ENCODE measurements around the gene SYTL2.
A peak's percentile ranks its signal among the peaks of the same experiment; 100 is the strongest.

The SYTL2 gene

DNA sequence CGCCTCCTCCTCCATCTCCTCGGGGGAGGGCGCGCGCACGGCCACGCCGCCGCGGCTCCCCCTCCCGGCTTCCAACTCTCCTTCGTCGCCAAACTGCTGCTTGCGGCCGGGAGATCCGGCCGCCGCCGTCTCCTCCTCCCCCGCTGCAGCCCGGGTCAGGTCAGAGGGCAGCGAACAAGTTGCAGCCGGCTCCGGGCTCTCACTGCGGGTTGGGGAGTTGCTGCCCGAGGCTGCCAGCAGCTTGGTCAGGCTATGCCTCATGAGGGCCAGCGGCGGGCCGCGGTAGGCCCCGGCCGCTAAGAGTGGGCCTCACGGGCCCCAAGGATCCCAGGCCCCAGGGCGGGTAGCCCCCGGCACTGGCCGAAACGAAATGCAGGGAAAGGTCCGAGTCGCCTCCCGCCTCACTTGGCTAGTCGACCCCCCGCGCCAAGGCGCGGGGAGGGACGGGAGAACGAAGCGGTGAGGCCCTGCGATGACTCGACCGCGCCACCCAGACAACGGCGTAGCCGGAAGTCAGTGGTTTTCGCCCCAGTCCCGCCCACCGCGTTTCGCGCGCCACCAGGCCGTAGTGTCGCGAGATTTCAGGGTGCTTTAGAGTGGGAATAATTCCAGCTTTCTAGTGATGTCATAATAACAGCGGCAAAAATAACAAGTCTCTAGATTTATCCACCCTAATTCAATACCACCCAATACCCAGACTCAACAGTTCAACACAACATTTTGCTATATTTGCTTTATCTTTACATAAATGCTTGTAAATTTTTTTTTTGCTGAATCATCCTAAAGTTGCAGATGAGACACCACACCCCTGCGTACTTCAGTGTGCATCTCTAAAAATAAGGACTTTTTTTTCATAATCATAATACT, 146.1 kb downstream of the SYTL2 start, which contains the start of gene CREBZF:
TSS of gene CREBZF (minus strand) at position 515 of the 867 bp plus-strand sequence. CDS start at position 261, 254 bp downstream.
- Histone ChIP-seq H3K36me3 (ENCODE audit: insufficient read depth, low read length) (peaks cover 38% of the 10 kb centered on the region), H3K9me3 (ENCODE audit: low read length) (no peaks in the 10 kb centered on the region), H3K4me2 (ENCODE audit: low read length) (peak within 1 kb of the TSS; percentile 88), H3K9me2 (ENCODE audit: low read depth, low read length) (no peaks in the 10 kb centered on the region), H3K27me3 (ENCODE audit: insufficient read depth, low read length) (no peaks in the 10 kb centered on the region), H3K79me2 (ENCODE audit: insufficient read depth, low read length) (peaks cover 44% of the 10 kb centered on the region), H3F3A (ENCODE audit: insufficient read depth, low read length) (no peaks in the 10 kb centered on the region), H3K27ac (ENCODE audit: low read depth, low read length, poor library complexity, severe bottlenecking) (peak within 1 kb of the TSS; percentile 84), H2AFZ (ENCODE audit: low read length) (peak within 1 kb of the TSS; percentile 81), H3K9ac (ENCODE audit: low read length) (peak within 1 kb of the TSS; percentile 96), H3K4me3 (ENCODE audit: low read depth, low read length, poor library complexity, severe bottlenecking) (peak within 1 kb of the TSS; percentile 88), H3K4me1 (ENCODE audit: insufficient read depth, low read length, severe bottlenecking) (peaks cover 35% of the 10 kb centered on the region), H4K20me1 (ENCODE audit: insufficient read depth, low read length) (peaks cover 10% of the 10 kb centered on the region; the same call in 1 of the 2 replicates)
- TF ChIP-seq, protein P1, sequence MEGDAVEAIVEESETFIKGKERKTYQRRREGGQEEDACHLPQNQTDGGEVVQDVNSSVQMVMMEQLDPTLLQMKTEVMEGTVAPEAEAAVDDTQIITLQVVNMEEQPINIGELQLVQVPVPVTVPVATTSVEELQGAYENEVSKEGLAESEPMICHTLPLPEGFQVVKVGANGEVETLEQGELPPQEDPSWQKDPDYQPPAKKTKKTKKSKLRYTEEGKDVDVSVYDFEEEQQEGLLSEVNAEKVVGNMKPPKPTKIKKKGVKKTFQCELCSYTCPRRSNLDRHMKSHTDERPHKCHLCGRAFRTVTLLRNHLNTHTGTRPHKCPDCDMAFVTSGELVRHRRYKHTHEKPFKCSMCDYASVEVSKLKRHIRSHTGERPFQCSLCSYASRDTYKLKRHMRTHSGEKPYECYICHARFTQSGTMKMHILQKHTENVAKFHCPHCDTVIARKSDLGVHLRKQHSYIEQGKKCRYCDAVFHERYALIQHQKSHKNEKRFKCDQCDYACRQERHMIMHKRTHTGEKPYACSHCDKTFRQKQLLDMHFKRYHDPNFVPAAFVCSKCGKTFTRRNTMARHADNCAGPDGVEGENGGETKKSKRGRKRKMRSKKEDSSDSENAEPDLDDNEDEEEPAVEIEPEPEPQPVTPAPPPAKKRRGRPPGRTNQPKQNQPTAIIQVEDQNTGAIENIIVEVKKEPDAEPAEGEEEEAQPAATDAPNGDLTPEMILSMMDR (IDR thresholded peaks at IDR 0.05; ENCODE audit: low read length), result no peak
- TF ChIP-seq EZH2 (IDR thresholded peaks at IDR 0.05; ENCODE audit: borderline replicate concordance, low read length), result no peak

DNA sequence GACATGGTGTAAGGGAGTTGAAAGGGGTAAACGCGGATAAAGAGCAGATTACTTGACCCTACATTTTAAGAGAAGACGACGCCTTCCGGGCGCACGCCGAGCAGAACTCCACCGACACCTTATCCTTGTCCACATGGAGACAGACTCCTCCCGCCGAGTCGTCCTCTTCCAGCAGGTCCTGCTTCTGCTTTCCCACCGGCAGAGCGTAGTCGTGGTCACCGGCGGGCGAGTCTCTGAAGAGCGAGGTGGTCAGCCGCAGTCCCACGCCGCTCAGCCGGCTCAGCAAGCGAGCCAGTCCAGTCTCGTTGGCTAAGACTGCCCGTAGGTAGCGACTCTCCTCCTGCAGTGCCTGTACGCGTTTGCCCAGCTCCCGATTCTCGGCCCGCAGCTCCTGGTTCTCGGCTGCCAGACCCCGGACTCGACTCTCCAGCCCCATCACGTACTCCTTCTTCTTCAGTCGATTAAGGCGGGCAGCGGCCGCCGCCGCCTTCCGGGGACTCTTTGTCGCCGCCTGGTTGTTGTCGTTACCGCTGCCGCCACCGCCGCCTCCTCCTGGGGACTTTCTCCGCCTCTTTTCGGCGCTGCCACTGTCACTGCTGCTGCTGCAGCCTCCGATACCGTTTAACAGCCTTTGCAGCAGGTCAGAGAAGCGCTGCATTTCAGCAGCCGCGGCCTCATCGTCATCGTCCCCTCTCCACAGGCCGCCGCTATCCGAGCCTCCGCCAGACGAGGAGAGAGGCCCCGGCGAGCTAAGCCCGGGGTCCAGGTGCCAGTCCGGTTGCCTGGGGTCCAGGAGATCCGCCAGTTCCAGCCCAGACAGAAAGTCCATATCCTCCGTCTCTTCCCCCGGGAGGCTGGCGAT, 147.0 kb downstream of the SYTL2 start:
- H3K4me2 ChIP-seq (ENCODE audit: low read length), result peak overlapping the region; percentile 88
- no peak overlapping the region for H2AFZ ChIP-seq (ENCODE audit: low read length)
- TF ChIP-seq, protein P1 (IDR thresholded peaks at IDR 0.05; ENCODE audit: low read length), result peak; percentile 51
- no peak for TF ChIP-seq EZH2 (IDR thresholded peaks at IDR 0.05; ENCODE audit: borderline replicate concordance, low read length)
- H3K36me3 ChIP-seq (ENCODE audit: insufficient read depth, low read length), result peaks cover 46% of the 10 kb centered on the region
- peaks cover 44% of the 10 kb centered on the region for H3K4me1 ChIP-seq (ENCODE audit: insufficient read depth, low read length, severe bottlenecking)
- no peaks in the 10 kb centered on the region for H3K9me2 ChIP-seq (ENCODE audit: low read depth, low read length)
- peaks cover 10% of the 10 kb centered on the region; the same call in 1 of the 2 replicates for H4K20me1 ChIP-seq (ENCODE audit: insufficient read depth, low read length)
- H3K79me2 ChIP-seq (ENCODE audit: insufficient read depth, low read length), result peaks cover 53% of the 10 kb centered on the region
- H3K9me3 ChIP-seq (ENCODE audit: low read length), result no peaks in the 10 kb centered on the region
- no peaks in the 10 kb centered on the region for H3F3A ChIP-seq (ENCODE audit: insufficient read depth, low read length)
- peak overlapping the region; percentile 88 for H3K4me3 ChIP-seq (ENCODE audit: low read depth, low read length, poor library complexity, severe bottlenecking)
- H3K27me3 ChIP-seq (ENCODE audit: insufficient read depth, low read length), result no peaks in the 10 kb centered on the region
- peak overlapping the region; percentile 96 for H3K9ac ChIP-seq (ENCODE audit: low read length)
- H3K27ac ChIP-seq (ENCODE audit: low read depth, low read length, poor library complexity, severe bottlenecking), result peak overlapping the region; percentile 84

DNA sequence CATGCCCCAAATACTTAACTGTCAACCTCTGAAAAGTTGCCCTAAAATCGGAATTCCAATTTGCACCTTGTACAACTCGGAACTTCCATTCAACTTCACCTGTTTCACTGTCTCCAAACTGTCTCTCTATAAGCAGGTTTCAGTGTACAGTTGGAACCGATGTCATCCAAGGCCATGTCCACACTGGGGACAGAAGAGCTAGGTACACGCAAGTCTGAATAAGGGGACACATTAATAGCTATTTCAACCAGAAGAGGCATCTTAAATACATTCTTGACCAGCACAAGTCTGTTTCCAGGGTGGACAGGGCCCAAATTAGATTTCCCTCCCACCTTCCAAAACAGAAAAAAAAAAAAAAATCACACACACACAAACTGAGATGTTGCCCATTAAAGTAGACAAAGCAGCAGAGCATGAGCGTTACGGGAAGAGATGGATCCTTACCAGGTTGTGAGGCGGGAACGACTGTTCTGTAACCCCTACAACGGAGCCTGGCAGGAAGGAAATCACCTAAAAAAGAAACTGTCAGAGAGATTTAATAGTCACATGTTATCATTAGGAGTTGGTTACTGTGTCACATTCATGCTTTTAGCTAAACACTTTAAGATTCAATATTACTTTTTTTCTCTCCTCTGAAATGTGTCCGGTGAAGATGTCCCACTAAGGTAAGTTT, 147.7 kb downstream of the SYTL2 start:
- TF ChIP-seq, protein P1 (IDR thresholded peaks at IDR 0.05; ENCODE audit: low read length), result no peak
- no peak for TF ChIP-seq EZH2 (IDR thresholded peaks at IDR 0.05; ENCODE audit: borderline replicate concordance, low read length)
- peaks cover 10% of the 10 kb centered on the region; the same call in 1 of the 2 replicates for H4K20me1 ChIP-seq (ENCODE audit: insufficient read depth, low read length)

More for the DNA sequence above, 147.7 kb downstream of the SYTL2 start:
- H3K27ac ChIP-seq (ENCODE audit: low read depth, low read length, poor library complexity, severe bottlenecking), result no peak overlapping the region
- H2AFZ ChIP-seq (ENCODE audit: low read length), result no peak overlapping the region
- no peaks in the 10 kb centered on the region for H3K9me3 ChIP-seq (ENCODE audit: low read length)
- no peaks in the 10 kb centered on the region for H3K27me3 ChIP-seq (ENCODE audit: insufficient read depth, low read length)
- peak overlapping the region; percentile 88 for H3K4me3 ChIP-seq (ENCODE audit: low read depth, low read length, poor library complexity, severe bottlenecking)
- H3K4me2 ChIP-seq (ENCODE audit: low read length), result peak overlapping the region; percentile 88
- H3K4me1 ChIP-seq (ENCODE audit: insufficient read depth, low read length, severe bottlenecking), result peaks cover 46% of the 10 kb centered on the region
- H3K79me2 ChIP-seq (ENCODE audit: insufficient read depth, low read length), result peaks cover 60% of the 10 kb centered on the region
- H3F3A ChIP-seq (ENCODE audit: insufficient read depth, low read length), result no peaks in the 10 kb centered on the region
- peaks cover 54% of the 10 kb centered on the region for H3K36me3 ChIP-seq (ENCODE audit: insufficient read depth, low read length)
- no peaks in the 10 kb centered on the region for H3K9me2 ChIP-seq (ENCODE audit: low read depth, low read length)
- peak overlapping the region; percentile 96 for H3K9ac ChIP-seq (ENCODE audit: low read length)

Data from OCI-LY1 (cell line).